ENCODE measurements around the gene ATPAF1.

The ATPAF1 gene

DNA sequence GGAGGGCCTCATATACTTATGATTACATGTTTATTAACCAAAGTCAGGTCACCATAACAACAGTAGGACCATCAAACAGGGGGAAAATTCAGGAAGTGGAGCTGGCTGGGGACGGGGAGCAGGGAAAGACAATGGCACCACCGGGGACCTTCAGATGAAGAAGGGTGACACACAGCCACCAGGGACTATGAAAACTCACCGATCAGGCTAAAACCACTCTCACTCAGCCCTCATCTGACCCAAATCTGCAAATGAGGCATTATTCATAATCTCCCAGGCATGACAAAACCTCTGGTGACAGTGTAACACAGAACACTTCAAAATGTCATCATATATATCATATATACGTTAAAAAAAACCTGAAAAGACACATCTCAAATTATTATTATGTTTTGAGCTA is 75.3 kb downstream of the ATPAF1 start:
- no peak for TF ChIP-seq CTCF (IDR thresholded peaks at IDR 0.05; ENCODE audit: low read depth, low read length, missing control alignments)
- no peak for DNase-seq (ENCODE audit: low read depth)
- no peak overlapping the region for H3K4me3 ChIP-seq (ENCODE audit: low read depth, low read length)

- H3K4me3 ChIP-seq (ENCODE audit: low read depth, low read length) = no peak overlapping the region
- no peak for TF ChIP-seq CTCF (IDR thresholded peaks at IDR 0.05; ENCODE audit: low read depth, low read length, missing control alignments)
- DNase-seq (ENCODE audit: low read depth) = no peak
These were observed 78.6 kb downstream of the ATPAF1 start for GRCh38 chr1:46589529-46589928.

DNA sequence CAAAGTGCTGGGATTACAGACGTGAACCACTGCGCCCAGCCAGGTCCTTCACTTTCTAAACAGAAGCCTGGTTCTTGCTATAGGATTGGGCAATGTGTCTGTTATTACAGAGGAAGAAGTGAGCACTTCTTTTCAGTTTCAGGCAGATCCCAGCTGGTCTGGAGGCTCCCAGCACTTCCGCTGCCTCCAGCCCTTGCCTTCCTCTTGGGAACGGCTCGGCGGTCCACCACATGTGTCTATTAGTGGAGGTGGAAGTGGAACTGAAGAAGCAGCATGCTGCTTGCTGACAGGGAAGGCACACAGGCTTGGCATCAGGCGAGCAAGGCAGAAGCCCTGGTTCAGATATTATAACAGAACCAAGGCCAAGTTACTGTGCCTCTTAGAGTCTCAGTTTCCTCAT is 81.1 kb downstream of the ATPAF1 start:
- DNase-seq (ENCODE audit: low read depth) = no peak
- no peak overlapping the region for H3K4me3 ChIP-seq (ENCODE audit: low read depth, low read length)
- TF ChIP-seq CTCF (IDR thresholded peaks at IDR 0.05; ENCODE audit: low read depth, low read length, missing control alignments) = no peak

- no peak for DNase-seq (ENCODE audit: low read depth)
- H3K4me3 ChIP-seq (ENCODE audit: low read depth, low read length) = no peak overlapping the region
- no peak for TF ChIP-seq CTCF (IDR thresholded peaks at IDR 0.05; ENCODE audit: low read depth, low read length, missing control alignments)
These were observed 82.7 kb downstream of the ATPAF1 start for GRCh38 chr1:46585312-46585938.

- no peak for DNase-seq (ENCODE audit: low read depth)
- no peak overlapping the region for H3K4me3 ChIP-seq (ENCODE audit: low read depth, low read length)
- no peak for TF ChIP-seq CTCF (IDR thresholded peaks at IDR 0.05; ENCODE audit: low read depth, low read length, missing control alignments)
These were observed 84.7 kb downstream of the ATPAF1 start for GRCh38 chr1:46583494-46583893.

DNA sequence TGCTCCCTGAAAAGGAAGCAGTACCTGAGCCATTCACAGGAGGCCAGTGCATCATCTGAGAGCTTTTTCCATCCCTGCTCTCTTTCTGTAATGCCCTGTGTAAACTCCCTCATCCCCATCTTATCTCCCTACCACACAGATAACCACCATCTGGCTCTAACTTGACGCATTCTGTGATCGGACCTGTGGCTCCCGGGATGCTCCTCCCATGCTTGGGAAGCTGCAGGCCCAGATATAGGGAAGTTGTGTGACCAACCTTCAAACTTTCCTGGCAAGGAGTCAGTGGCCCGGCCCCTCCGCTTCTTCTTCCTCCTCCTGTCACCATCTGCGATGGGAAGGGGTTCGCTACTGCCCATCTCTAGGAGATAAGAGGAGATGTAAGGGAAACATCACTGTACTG is 85.2 kb downstream of the ATPAF1 start:
- DNase-seq (ENCODE audit: low read depth) = no peak
- H3K4me3 ChIP-seq (ENCODE audit: low read depth, low read length) = no peak overlapping the region
- TF ChIP-seq CTCF (IDR thresholded peaks at IDR 0.05; ENCODE audit: low read depth, low read length, missing control alignments) = no peak
